Superior temporal gyrus (tissue), 1 donor: ENCODE data around the gene B4GALNT4.
"Not testable (repeated sequence)": the region's sequence is repeated elsewhere in the genome, so short reads cannot be mapped to it uniquely, and the experiment has no call there.

Source experiments
- DNase-seq: peaks from one replicate; pipeline ENCODE4 v3.0.0-alpha.2; 2016; ENCODE audit errors: extremely low spot score

The B4GALNT4 gene

DNA sequence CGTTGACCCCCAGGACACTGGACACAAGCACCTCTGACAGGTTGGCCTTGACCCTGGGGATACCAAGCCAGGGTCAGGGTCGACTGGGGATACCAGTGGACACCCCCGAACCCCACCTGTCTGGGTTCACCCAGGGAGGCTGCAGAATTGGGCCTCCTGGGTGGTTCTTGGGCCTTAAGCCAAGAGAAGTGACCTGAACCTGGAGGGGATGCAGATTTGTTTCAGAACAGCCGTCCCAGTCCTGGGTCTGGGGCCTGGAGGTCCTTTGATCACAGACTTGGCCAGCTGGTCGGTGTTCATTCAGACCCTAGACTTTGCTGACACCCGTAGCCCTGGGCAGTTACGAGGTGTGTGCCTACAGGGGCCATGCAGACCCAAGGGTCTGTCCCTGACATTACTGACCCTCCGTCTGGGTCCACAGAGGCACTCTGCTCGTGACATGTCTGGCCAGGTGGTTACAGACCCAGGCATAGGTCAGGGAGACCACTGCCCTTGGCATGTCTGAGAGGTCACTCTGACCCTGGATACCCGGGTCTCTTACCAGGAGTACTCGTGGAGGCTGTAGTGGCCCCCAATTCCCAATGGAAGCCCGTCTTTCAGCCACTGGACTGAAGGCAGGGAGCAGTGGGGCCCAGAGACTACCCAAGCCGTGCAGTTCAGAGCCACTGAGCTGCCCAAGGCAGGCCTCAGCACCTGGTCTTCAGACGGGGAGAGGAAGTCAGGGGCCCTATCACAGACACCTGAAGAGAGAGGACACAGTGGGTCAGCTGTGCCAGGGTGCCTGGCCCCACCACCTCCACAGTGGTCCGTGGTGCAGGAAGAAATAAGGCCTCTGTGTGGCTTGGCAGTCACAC lies 39.1 kb downstream of the B4GALNT4 start:
- no peak for DNase-seq

- DNase-seq: no peak
These were observed 39.8 kb downstream of the B4GALNT4 start for GRCh38 chr11:409008-409599.

GRCh38 chr11:409600-410483 lies 40.5 kb downstream of the B4GALNT4 start:
- DNase-seq: no peak

DNA sequence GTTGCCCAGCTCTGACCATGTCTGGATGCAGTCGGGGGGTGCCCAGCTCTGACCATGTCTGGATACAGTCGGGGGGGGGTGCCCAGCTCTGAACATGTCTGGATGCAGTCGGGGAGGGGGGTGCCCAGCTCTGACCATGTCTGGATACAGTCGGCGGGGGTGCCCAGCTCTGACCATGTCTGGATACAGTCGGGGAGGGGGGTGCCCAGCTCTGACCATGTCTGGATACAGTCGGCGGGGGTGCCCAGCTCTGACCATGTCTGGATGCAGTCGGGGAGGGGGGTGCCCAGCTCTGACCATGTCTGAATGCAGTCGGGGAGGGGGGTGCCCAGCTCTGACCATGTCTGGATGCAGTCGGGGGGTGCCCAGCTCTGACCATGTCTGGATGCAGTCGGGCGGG lies 41.4 kb downstream of the B4GALNT4 start:
- DNase-seq: not testable (repeated sequence)

DNA sequence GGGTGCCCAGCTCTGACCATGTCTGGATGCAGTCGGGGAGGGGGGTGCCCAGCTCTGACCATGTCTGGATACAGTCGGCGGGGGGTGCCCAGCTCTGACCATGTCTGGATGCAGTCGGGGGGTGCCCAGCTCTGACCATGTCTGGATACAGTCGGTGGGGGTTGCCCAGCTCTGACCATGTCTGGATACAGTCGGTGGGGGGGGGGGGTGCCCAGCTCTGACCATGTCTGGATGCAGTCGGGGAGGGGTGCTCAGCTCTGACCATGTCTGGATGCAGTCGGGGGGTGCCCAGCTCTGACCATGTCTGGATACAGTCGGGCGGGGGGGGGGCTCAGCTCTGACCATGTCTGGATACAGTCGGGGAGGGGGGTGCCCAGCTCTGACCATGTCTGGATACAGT lies 42.2 kb downstream of the B4GALNT4 start:
- DNase-seq: not testable (repeated sequence)

DNA sequence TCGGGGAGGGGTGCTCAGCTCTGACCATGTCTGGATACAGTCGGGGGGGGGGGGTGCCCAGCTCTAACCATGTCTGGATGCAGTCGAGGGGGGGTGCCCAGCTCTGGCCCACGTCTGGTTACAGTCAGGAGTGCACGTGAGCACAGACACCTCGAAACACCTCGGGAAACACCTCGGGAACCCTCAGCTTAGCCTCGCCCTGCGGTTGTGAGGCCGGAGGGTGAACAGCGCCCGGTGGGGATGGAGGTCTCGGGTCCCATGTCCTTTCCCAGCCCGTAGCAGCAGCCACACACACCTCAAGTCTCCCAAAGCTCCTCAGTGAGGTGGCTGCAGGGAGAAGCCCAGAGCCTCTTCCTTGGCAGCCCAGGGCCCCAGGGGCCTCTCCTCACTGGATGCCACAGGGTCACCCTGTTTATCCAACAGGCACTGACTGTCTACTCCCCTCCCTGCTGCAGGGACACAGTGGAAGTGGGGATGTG lies 43.4 kb downstream of the B4GALNT4 start:
- DNase-seq: no peak

DNA sequence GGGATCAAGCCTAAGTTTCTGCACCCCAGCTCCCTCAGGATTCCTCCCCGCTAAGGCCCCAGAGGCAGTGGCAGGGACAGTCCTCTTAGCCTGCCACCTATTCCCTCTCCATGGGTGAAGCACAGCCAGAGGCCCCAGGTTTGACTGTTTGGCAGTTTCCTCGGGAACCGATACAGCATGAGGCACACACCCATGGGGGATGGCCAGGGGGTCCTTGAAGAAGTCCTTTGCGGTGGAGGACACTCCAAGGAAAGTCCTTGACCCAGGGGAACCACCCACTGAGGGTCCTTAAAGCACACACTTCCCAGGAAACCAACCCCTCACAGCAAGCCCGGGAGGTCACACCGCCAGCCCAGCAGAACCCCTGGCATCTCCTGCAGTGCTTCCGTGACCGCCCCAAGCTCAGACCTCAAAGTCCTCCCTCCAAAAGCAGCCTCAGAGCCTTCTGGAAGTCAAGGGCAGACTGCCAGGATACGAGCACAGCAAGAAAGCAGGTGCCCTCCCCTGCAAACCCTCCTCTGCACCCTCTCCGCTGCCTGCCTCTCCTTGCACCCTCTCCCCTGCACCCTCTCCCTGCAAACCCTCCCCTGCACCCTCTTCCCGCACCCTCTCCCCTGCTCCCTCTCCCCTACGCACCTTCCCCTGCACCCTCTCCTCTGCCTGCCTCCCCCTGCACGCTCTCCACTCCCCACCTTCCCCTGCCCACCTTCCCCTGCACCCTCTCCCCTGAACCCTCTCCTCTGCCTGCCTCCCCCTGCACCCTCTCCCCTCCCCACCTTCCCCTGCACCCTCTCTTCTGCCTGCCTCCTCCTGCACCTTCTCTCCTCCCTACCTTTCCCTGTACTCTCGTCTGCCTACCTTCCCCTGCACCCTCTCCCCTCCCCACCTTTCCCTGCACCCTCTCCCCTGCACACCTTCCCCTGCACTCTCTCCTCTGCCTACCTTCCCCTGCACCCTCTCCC lies 44.1 kb downstream of the B4GALNT4 start:
- no peak for DNase-seq

DNA sequence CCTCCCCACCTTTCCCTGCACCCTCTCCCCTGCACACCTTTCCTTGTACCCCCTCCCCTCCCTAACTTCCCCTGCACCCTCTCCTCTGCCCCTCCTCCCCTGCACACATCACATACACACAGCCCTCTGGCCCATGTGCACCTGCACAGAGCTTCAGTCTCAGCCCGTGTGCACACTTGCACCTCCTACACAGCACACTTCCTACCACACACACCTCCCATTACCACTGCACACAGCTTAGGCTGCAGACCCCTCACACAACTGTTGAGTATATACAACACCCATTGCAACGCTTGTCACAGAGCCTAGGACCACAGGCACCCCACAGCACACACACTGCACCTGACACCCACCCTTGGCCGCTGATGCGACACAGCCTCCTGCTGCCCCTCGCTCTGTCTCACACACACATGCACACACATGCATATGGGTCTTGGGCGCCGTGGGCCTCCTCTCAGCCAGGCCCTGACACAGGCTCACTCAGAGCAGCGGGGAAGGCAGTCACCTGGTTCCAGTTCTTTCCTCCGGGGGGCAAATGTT lies 45.1 kb downstream of the B4GALNT4 start:
- no peak for DNase-seq

DNA sequence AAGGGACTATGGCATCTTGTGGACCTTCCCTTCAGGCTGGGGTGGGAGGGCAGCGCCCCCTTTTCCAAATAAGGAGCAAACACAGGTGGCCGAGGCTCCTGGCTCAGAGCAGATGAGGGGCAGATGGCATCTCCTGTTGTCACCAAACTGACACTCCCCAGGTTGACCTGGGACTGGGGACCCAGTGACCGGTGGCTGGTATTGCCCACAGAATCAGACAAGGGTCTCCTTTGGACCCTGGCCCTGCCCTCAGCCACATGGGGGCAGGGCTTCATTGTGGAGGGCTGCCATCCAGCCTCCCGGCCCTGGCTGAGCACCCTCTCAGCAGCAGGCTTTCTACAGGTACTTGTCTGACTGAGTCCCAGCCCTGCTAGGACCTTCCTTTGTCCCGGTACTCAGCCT lies 46.3 kb downstream of the B4GALNT4 start:
- no peak for DNase-seq

DNA sequence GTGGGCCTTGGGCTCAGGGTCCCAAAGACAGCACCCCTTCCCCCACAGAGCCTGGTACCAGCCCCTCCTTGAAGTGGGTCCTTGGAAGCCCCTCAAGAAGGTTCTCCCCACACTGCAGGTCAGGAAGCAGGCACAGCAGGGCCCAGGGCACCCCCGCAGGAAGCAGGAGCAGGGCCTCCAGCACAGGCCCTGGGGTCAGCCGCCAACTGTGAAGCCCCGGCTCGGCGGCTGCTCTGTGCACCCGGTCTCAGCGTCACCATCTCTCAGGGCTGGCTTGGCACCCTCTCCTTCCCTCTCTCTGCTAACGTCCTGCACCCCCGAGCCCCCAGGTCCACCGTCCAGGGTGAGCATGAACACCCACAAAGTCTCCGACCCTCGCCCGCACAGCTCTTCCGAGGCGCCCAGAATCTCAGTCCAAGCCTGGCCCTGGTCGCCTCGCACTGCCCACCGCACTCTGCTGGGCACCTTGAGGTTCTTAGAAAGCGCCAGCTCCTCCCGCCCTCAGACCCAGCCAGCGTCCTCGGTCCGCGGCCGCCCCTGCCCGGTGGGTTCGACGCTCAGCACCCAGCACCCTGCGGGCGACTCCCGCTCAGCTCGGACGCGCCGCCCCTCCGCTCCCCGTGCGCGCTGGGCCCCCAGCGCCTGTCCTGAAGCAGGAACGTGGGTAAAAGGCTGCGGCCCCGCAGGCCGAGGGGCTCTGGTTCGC lies 46.9 kb downstream of the B4GALNT4 start:
- DNase-seq: no peak

DNA sequence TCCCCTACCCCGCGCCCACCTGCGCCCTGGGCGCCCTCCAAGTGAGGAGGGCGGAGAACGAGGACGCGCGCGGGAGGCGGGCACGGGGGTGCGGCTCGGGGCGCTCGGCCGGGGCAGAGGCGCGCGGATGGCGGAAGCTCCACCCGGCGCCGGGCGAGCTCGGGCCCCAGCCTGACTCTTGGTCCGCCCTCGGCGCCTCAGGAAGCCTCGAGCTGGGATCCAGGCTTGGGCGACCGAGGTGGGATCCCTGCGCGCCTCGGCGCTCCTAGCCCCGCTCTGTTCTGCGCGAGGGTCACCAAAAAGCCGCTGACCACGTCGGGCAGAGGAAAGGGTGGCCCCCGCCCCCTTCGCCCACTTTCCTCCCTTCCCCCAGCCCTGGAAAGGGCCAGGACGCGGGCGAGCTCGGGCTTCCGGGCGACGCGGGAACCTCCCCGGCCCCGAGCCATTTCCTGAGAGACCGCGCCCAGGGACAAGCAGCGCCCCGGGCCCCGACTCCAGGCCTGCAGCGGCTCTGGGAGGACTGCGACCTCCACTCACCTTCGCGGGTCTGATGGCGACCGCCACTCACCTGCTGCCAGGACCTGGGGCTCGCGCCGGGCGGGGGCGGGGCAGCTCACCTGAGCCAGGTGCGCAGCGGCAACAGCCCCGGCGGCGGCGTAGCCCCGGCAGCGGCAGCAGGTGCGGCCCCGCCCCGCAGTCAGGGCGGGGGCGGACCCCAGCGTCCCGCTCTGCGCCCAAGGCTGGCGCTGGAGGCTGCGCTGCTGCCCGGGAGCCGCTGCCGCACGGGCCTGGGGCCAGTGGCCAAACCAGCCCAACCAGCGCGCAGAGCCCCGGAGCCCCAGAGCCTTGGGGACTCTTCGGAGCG lies 47.7 kb downstream of the B4GALNT4 start:
- no peak for DNase-seq

DNA sequence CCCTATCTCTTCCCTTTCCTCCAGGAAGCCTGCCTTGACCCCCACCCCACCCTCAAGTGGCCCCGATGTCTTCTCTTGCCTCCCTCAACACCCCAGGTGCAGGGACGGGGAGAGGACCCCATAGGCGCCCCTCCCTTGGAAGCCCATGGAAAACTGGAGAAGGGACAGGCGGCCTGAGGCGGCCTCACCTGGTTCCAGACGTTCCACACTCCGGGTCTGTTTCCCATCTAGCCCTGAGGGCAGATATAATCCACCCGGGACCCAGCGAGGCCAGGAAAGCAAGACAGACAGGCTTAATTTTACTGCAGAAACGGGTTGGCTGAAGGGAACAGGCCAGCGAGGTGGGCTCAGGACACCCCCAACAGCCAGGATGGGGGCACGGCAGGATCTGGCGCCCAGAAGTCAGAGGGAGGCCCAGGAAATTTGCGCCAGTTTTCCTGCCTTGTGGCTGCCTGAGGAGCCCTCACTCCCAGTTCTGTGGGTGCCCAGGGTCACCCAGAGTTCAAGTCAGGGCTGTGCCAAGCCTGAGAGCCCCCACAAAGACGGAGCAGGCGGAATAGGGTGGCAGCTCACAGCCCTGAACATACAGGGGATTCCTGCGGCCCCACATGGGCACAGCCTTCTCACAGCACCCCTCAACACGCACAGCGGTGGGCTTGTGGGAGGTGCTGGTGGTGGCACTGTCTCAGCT lies 48.5 kb downstream of the B4GALNT4 start:
- no peak for DNase-seq

- no peak for DNase-seq
These were observed 49.3 kb downstream of the B4GALNT4 start for GRCh38 chr11:418343-419247.

GRCh38 chr11:419248-420005 lies 50.1 kb downstream of the B4GALNT4 start:
- DNase-seq: no peak

DNA sequence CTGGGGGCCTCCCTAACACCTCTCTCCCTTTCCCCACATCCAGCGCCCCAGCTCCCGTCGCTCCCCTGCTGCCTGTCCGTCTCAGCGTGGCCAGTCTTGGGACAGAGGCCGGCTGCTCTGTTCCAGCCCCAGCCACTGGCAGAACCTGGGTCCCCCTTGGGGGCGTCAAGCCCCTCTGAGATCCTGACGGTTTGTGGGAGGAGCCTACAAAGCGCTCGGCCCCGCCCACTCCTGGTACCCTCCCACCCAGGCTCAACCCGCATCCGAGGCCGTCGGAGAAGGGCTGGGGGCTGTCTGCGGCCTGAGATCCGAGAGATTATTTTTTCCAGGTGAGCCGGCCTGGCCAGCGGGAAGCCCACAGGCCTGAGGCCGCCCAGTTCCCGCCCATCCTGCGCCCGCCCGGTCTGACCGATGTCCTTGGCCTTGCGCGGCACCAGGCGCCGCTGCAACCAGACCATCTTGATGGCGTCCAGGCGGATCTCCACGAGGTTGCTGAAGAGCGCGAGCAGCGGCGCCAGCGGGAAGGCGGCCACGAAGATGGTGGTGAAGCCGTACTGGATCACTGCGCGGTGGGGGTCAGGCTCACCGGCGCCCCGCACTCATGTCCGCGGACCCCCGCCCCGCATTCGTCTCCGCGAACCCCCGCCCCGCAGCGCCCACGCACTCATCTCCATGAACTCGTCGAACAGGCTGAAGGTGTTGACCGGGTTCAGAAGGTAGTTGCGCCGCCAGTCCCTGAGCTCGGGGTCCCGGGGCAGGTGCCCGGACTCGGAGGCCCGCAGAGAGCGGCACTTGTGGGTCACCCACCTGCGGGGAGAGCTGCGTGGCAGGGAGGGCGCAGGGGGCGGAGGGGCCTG lies 51.0 kb downstream of the B4GALNT4 start:
- no peak for DNase-seq

DNA sequence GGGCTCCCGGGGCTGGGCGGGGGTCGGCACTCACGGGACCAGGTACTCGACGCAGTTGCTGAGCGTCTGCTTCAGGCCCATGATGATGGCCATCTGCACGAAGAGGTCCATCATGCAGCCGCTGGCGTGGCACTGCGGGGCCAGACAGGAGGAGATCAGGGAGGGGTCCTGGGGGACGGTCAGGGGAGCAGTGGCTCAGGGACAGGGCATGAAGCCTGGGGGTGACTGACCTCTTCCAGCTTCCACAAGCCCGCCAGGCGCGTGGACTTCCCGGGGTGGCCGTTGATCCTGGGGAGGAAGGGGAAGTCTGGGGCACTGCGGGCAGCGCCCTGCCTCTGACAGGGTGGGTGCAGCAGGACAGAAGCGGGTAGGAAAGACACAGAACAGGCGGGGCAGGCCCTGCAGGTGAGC lies 51.6 kb downstream of the B4GALNT4 start:
- DNase-seq: no peak
